Measurements from ENCODE around the gene AGAP1. TPM values are rescaled to one million over a fixed set of nuclear protein-coding genes. Genes with fewer than 3 reads are reported as not detected.

AGAP1 gene
- polyA plus RNA-seq, 1 donor from 2014 or later: 17.4 TPM

- Histone ChIP-seq H2AFZ (ENCODE audit: low read depth, low read length) (no peak overlapping the region), H3K4me2 (ENCODE audit: low read length) (no peak overlapping the region), H3K4me3 (ENCODE audit: low read length) (no peak overlapping the region), H3K9me3 (ENCODE audit: low read length) (no peaks in the 10 kb centered on the region), H3F3A (ENCODE audit: insufficient read depth, low read length, poor library complexity, severe bottlenecking) (no peaks in the 10 kb centered on the region), H3K79me2 (replicated peaks; ENCODE audit: insufficient read depth, low read length) (no peaks in the 10 kb centered on the region), H3K27me3 (ENCODE audit: insufficient read depth, low read depth, low read length) (peaks cover 7% of the 10 kb centered on the region), H3K27ac (ENCODE audit: low read length) (no peak overlapping the region), H3K9me2 (ENCODE audit: insufficient read depth, low read length) (no peaks in the 10 kb centered on the region), H3K36me3 (ENCODE audit: insufficient read depth, low read length) (no peaks in the 10 kb centered on the region), H4K20me1 (ENCODE audit: insufficient read depth) (no peaks in the 10 kb centered on the region), H3K9ac (ENCODE audit: low read length) (no peak overlapping the region)
- no peak for TF ChIP-seq REST (IDR thresholded peaks at IDR 0.05; ENCODE audit: borderline replicate concordance)
Observed at GRCh38 chr2:236120829-236121228, 627.0 kb downstream of the AGAP1 start.

GRCh38 chr2:236121546-236121945 is 627.7 kb downstream of the AGAP1 start:
- Histone ChIP-seq H3K9me2 (ENCODE audit: insufficient read depth, low read length) (no peaks in the 10 kb centered on the region), H2AFZ (ENCODE audit: low read depth, low read length) (no peak overlapping the region), H3K9me3 (ENCODE audit: low read length) (no peaks in the 10 kb centered on the region), H3K9ac (ENCODE audit: low read length) (no peak overlapping the region), H4K20me1 (ENCODE audit: insufficient read depth) (no peaks in the 10 kb centered on the region), H3F3A (ENCODE audit: insufficient read depth, low read length, poor library complexity, severe bottlenecking) (no peaks in the 10 kb centered on the region), H3K36me3 (ENCODE audit: insufficient read depth, low read length) (no peaks in the 10 kb centered on the region), H3K27ac (ENCODE audit: low read length) (no peak overlapping the region), H3K4me3 (ENCODE audit: low read length) (no peak overlapping the region), H3K4me2 (ENCODE audit: low read length) (no peak overlapping the region), H3K79me2 (replicated peaks; ENCODE audit: insufficient read depth, low read length) (no peaks in the 10 kb centered on the region), H3K27me3 (ENCODE audit: insufficient read depth, low read depth, low read length) (peaks cover 7% of the 10 kb centered on the region)
- TF ChIP-seq EP300 (conservative IDR thresholded peaks at IDR 0.05; ENCODE audit: poor library complexity, severe bottlenecking) (no peak), TAF1 (IDR thresholded peaks at IDR 0.05; ENCODE audit: low read depth) (no peak), SMC3 (conservative IDR thresholded peaks at IDR 0.05; ENCODE audit: poor library complexity) (no peak)

- no peak for TF ChIP-seq SMC3 (conservative IDR thresholded peaks at IDR 0.05; ENCODE audit: poor library complexity)
- no peak for TF ChIP-seq EZH2 (IDR thresholded peaks at IDR 0.05; ENCODE audit: borderline replicate concordance, insufficient read depth, low read length, poor library complexity, severe bottlenecking)
- TF ChIP-seq TAF1 (IDR thresholded peaks at IDR 0.05; ENCODE audit: low read depth): no peak
- no peak for TF ChIP-seq POLR2AphosphoS5 (IDR thresholded peaks at IDR 0.05)
- no peak for TF ChIP-seq RAD21 (conservative IDR thresholded peaks at IDR 0.05)
- no peak for TF ChIP-seq MXI1 (conservative IDR thresholded peaks at IDR 0.05; ENCODE audit: poor library complexity, severe bottlenecking)
- no peak for TF ChIP-seq CTCF (IDR thresholded peaks at IDR 0.05; ENCODE audit: poor library complexity, severe bottlenecking)
- no peak for TF ChIP-seq EP300 (conservative IDR thresholded peaks at IDR 0.05; ENCODE audit: poor library complexity, severe bottlenecking)
- no peak for TF ChIP-seq REST (IDR thresholded peaks at IDR 0.05; ENCODE audit: borderline replicate concordance)
- H3K4me2 ChIP-seq (ENCODE audit: low read length): no peak overlapping the region
- no peaks in the 10 kb centered on the region for H3K9me2 ChIP-seq (ENCODE audit: insufficient read depth, low read length)
- peaks cover 7% of the 10 kb centered on the region for H3K27me3 ChIP-seq (ENCODE audit: insufficient read depth, low read depth, low read length)
- H3F3A ChIP-seq (ENCODE audit: insufficient read depth, low read length, poor library complexity, severe bottlenecking): no peaks in the 10 kb centered on the region
- H4K20me1 ChIP-seq (ENCODE audit: insufficient read depth): no peaks in the 10 kb centered on the region
- no peak overlapping the region for H3K9ac ChIP-seq (ENCODE audit: low read length)
- no peak overlapping the region for H3K4me3 ChIP-seq (ENCODE audit: low read length)
- no peaks in the 10 kb centered on the region for H3K9me3 ChIP-seq (ENCODE audit: low read length)
- H3K79me2 ChIP-seq (replicated peaks; ENCODE audit: insufficient read depth, low read length): no peaks in the 10 kb centered on the region
- H3K27ac ChIP-seq (ENCODE audit: low read length): no peak overlapping the region
- H2AFZ ChIP-seq (ENCODE audit: low read depth, low read length): no peak overlapping the region
- H3K36me3 ChIP-seq (ENCODE audit: insufficient read depth, low read length): no peaks in the 10 kb centered on the region
Observed at GRCh38 chr2:236122236-236122635, 628.4 kb downstream of the AGAP1 start.

Data from neural cell (in vitro differentiated cells).